Measurements from ENCODE around the gene LPGAT1.

- TF ChIP-seq, protein P1, sequence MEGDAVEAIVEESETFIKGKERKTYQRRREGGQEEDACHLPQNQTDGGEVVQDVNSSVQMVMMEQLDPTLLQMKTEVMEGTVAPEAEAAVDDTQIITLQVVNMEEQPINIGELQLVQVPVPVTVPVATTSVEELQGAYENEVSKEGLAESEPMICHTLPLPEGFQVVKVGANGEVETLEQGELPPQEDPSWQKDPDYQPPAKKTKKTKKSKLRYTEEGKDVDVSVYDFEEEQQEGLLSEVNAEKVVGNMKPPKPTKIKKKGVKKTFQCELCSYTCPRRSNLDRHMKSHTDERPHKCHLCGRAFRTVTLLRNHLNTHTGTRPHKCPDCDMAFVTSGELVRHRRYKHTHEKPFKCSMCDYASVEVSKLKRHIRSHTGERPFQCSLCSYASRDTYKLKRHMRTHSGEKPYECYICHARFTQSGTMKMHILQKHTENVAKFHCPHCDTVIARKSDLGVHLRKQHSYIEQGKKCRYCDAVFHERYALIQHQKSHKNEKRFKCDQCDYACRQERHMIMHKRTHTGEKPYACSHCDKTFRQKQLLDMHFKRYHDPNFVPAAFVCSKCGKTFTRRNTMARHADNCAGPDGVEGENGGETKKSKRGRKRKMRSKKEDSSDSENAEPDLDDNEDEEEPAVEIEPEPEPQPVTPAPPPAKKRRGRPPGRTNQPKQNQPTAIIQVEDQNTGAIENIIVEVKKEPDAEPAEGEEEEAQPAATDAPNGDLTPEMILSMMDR (IDR thresholded peaks at IDR 0.05) = no peak
- no peak for TF ChIP-seq POLR2A (IDR thresholded peaks at IDR 0.05)
These were observed 38.6 kb downstream of the LPGAT1 start for GRCh38 chr1:211791979-211792378.

Data from thyroid gland (tissue), 4 donors.